ENCODE data around the gene DCXR. TPM values are rescaled to one million over a fixed set of nuclear protein-coding genes. Genes with fewer than 3 reads are reported as not detected.

DCXR gene
- total and polyA plus RNA-seq, 2 donors (not counting 1 experiment from before 2014, with no cell fraction given): 63.9 to 143 TPM

GRCh38 chr17:81993729-81994592 is 43.5 kb downstream of the DCXR start:
- Histone ChIP-seq H2AFZ (ENCODE audit: insufficient read depth, low read depth, low read length, poor library complexity, severe bottlenecking) (no peak overlapping the region), H3K9me3 (ENCODE audit: control extremely low read depth in 1 of 3, control insufficient read depth in 2 of 3, insufficient read depth in 1 of 3, low read length in 2 of 3) (no peaks in the 10 kb centered on the region), H3K4me2 (replicated peaks; ENCODE audit: low read depth, low read length, poor library complexity, severe bottlenecking) (no peak overlapping the region), H3K9ac (ENCODE audit: low read length) (no peak overlapping the region), H3K79me2 (ENCODE audit: control insufficient read depth, insufficient read depth, low read length) (peaks cover 27% of the 10 kb centered on the region), H3K36me3 (replicated peaks in 1 of 2; ENCODE audit: control extremely low read depth in 1 of 2, control insufficient read depth in 1 of 2, extremely low read depth in 1 of 2, insufficient read depth in 2 of 2, low read length in 1 of 2) (peaks cover 0 to 2% of the 10 kb centered on the region in 2 experiments), H3K27ac (ENCODE audit: low read length in 2 of 2) (no peak overlapping the region), H3K4me1 (ENCODE audit: control insufficient read depth in 2 of 2, insufficient read depth in 2 of 2, low read length in 2 of 2) (no peaks in the 10 kb centered on the region), H4K20me1 (ENCODE audit: control insufficient read depth, insufficient read depth, low read length, poor library complexity, severe bottlenecking) (peaks cover 20% of the 10 kb centered on the region), H3K4me3 (ENCODE audit: control extremely low read depth in 1 of 5, extremely low read depth in 1 of 5, insufficient read depth in 1 of 5, low read depth in 2 of 5, low read length in 4 of 5) (no peak overlapping the region), H3K27me3 (replicated peaks in 1 of 4; ENCODE audit: control extremely low read depth in 1 of 4, control insufficient read depth in 3 of 4, insufficient read depth in 4 of 4, low read length in 3 of 4) (no peaks in the 10 kb centered on the region)
- TF ChIP-seq CTCF (IDR thresholded peaks at IDR 0.05) (no peak), EZH2 (IDR thresholded peaks at IDR 0.05; ENCODE audit: borderline replicate concordance, insufficient read depth, low read depth, low read length, poor library complexity, severe bottlenecking) (no peak)
- H3K4me3 Mint-ChIP-seq: no peak overlapping the region
- DNase-seq (no peak), ATAC-seq (ENCODE audit: low read depth) (no peak)
- no peaks in the 10 kb centered on the region for H3K27me3 Mint-ChIP-seq
- H3K27ac Mint-ChIP-seq: no peak overlapping the region
- CTCF ChIA-PET: no interaction called here
- POLR2A ChIA-PET: interaction anchor here (0.8 kb wide), 1 partner anchor 13 kb away, joined by 3 read pairs; no protein-coding TSS in a partner anchor
- H3K9me3 Mint-ChIP-seq (ENCODE audit: insufficient read depth): no peaks in the 10 kb centered on the region
- 95% methylated on average over 36 of the region's 37 CpGs for WGBS (ENCODE audit: insufficient coverage)
- H3K4me1 Mint-ChIP-seq: peaks cover 3% of the 10 kb centered on the region
- intact Hi-C loops (cut with micrococcal nuclease): no loop called here

Measured in B cell (primary cell).